ENCODE data around the gene KCTD16.

KCTD16 gene

DNA sequence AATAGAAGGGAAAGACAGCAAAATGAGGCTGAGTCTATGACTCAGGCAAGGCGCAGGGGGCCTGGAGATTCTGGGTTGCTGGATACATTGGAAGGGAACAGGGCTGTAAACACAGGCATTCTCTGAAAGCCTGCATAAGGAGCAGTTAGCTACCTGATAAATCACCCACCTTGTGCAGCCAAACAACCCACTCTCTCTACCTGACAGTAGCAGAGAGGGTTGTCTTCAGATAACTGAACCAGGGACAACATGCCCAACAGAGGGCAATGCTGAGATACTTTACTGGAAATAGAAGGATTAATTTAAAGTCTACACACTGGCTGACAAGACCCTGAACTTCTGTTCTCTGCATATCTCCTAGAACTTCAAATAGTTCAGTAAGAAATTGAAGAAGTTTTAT lies 161.6 kb downstream of the KCTD16 start:
- H3K9me3 ChIP-seq (ENCODE audit: control insufficient read depth, insufficient read depth, low read depth, low read length), result no peaks in the 10 kb centered on the region
- H3K27ac ChIP-seq (ENCODE audit: extremely low read depth, low read depth, low read length), result no peak overlapping the region
- TF ChIP-seq ZNF24 (tag by site-specific recombination; IDR thresholded peaks at IDR 0.05) (no peak), BCL11B (tag by site-specific recombination; IDR thresholded peaks at IDR 0.05; ENCODE audit: low read depth) (no peak), ZNF16 (tag by site-specific recombination; IDR thresholded peaks at IDR 0.05; ENCODE audit: low read depth) (no peak), ZNF248 (tag by site-specific recombination; IDR thresholded peaks at IDR 0.05) (no peak)
- CTCF ChIA-PET, result interaction anchor here (0.7 to 0.8 kb wide), 3 partner anchors 92 to 1569 kb away, joined by 3 to 4 read pairs (median 3); no protein-coding TSS in a partner anchor
- no peak overlapping the region for H3K4me3 ChIP-seq (ENCODE audit: low read depth, low read length)
- no peaks in the 10 kb centered on the region for H3K36me3 ChIP-seq (ENCODE audit: control insufficient read depth in 2 of 2, insufficient read depth in 1 of 2, low read length in 2 of 2)
- POLR2A ChIA-PET, result no interaction called here
- no peaks in the 10 kb centered on the region for H3K4me1 ChIP-seq (ENCODE audit: control insufficient read depth, insufficient read depth, low read length)

DNA sequence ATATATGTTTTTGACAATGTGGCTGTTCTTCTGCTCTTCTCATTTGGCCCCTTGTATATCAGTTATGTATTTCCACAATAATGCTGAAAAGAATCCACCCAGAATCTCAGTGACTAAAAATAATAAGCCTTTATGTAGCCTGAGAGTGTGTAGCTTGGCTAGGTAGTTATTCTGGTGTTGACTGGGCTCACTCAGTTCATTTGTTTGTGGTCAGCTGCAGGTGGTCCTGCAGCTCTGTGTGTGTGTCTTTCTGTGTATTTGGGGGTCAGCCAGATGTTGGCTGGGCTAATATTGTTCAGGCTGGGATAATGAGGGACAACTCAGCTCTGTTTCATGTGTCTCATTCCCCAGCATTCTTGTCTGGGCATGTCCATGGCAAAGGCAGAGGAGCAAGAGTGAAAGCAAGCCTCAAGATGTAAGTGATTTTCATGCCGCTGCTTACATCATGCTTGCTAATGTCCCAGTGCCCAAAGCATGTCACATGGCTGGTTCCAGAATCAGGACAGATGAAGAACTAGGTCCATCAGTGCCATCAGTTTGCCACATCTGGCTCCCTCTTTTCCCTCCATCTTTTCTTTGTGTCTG lies 162.8 kb downstream of the KCTD16 start:
- Histone ChIP-seq H3K27ac (ENCODE audit: extremely low read depth, low read depth, low read length) (no peak overlapping the region), H3K4me3 (ENCODE audit: low read depth, low read length) (no peak overlapping the region), H3K36me3 (ENCODE audit: control insufficient read depth in 2 of 2, insufficient read depth in 1 of 2, low read length in 2 of 2) (no peaks in the 10 kb centered on the region), H3K4me1 (ENCODE audit: control insufficient read depth, insufficient read depth, low read length) (no peaks in the 10 kb centered on the region), H3K9me3 (ENCODE audit: control insufficient read depth, insufficient read depth, low read depth, low read length) (no peaks in the 10 kb centered on the region)
- CTCF ChIA-PET, result interaction anchor here (0.8 kb wide), 1 partner anchor 93 kb away, joined by 3 read pairs; no protein-coding TSS in a partner anchor
- TF ChIP-seq, protein P1, sequence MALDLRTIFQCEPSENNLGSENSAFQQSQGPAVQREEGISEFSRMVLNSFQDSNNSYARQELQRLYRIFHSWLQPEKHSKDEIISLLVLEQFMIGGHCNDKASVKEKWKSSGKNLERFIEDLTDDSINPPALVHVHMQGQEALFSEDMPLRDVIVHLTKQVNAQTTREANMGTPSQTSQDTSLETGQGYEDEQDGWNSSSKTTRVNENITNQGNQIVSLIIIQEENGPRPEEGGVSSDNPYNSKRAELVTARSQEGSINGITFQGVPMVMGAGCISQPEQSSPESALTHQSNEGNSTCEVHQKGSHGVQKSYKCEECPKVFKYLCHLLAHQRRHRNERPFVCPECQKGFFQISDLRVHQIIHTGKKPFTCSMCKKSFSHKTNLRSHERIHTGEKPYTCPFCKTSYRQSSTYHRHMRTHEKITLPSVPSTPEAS (tag by site-specific recombination; IDR thresholded peaks at IDR 0.05), result no peak
- TF ChIP-seq INSM2 (tag by site-specific recombination; IDR thresholded peaks at IDR 0.05) (no peak), HOXA7 (CRISPR knock-in tag; IDR thresholded peaks at IDR 0.05; ENCODE audit: borderline replicate concordance) (no peak), IKZF3 (tag by site-specific recombination; IDR thresholded peaks at IDR 0.05) (no peak), ZFP41 (tag by site-specific recombination; IDR thresholded peaks at IDR 0.05; ENCODE audit: borderline replicate concordance) (no peak), TCF7L2 (IDR thresholded peaks at IDR 0.05; ENCODE audit: borderline replicate concordance, low read depth, low read length) (no peak), ZNF664 (tag by site-specific recombination; IDR thresholded peaks at IDR 0.05) (no peak), ZNF837 (tag by site-specific recombination; IDR thresholded peaks at IDR 0.05) (no peak), ZNF624 (tag by site-specific recombination; IDR thresholded peaks at IDR 0.05) (no peak), ZNF600 (tag by site-specific recombination; IDR thresholded peaks at IDR 0.05) (no peak), GLI4 (tag by site-specific recombination; IDR thresholded peaks at IDR 0.05) (no peak)
- TF ChIP-seq, protein P2, sequence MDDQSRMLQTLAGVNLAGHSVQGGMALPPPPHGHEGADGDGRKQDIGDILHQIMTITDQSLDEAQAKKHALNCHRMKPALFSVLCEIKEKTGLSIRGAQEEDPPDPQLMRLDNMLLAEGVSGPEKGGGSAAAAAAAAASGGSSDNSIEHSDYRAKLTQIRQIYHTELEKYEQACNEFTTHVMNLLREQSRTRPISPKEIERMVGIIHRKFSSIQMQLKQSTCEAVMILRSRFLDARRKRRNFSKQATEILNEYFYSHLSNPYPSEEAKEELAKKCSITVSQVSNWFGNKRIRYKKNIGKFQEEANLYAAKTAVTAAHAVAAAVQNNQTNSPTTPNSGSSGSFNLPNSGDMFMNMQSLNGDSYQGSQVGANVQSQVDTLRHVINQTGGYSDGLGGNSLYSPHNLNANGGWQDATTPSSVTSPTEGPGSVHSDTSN (CRISPR knock-in tag; IDR thresholded peaks at IDR 0.05), result no peak
- POLR2A ChIA-PET, result no interaction called here

DNA sequence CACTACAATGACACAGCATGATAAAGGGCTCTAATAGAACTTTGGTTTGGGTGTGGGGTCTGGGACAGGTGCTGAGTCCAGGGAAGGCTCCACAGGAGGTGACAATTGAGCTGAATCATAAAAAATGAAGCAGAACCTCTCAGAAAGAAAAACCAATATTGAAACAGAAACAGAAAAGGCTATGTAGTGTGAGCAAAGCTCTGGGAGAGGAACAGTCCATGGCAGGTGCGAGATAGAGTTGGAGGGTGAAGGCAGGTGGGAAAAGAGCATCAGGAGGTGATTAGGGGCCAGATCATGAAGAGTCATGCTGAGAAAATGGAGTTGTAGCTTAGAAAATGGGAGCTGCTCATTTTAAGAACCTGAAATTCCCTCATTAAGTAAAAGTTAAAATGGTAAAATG lies 164.9 kb downstream of the KCTD16 start:
- Histone ChIP-seq H3K9me3 (ENCODE audit: control insufficient read depth, insufficient read depth, low read depth, low read length) (no peaks in the 10 kb centered on the region), H3K36me3 (ENCODE audit: control insufficient read depth in 2 of 2, insufficient read depth in 1 of 2, low read length in 2 of 2) (no peaks in the 10 kb centered on the region), H3K27ac (ENCODE audit: extremely low read depth, low read depth, low read length) (no peak overlapping the region), H3K4me1 (ENCODE audit: control insufficient read depth, insufficient read depth, low read length) (no peaks in the 10 kb centered on the region), H3K4me3 (ENCODE audit: low read depth, low read length) (no peak overlapping the region)
- no peak for TF ChIP-seq ZBTB20 (tag by site-specific recombination; IDR thresholded peaks at IDR 0.05)
- TF ChIP-seq, protein P3, sequence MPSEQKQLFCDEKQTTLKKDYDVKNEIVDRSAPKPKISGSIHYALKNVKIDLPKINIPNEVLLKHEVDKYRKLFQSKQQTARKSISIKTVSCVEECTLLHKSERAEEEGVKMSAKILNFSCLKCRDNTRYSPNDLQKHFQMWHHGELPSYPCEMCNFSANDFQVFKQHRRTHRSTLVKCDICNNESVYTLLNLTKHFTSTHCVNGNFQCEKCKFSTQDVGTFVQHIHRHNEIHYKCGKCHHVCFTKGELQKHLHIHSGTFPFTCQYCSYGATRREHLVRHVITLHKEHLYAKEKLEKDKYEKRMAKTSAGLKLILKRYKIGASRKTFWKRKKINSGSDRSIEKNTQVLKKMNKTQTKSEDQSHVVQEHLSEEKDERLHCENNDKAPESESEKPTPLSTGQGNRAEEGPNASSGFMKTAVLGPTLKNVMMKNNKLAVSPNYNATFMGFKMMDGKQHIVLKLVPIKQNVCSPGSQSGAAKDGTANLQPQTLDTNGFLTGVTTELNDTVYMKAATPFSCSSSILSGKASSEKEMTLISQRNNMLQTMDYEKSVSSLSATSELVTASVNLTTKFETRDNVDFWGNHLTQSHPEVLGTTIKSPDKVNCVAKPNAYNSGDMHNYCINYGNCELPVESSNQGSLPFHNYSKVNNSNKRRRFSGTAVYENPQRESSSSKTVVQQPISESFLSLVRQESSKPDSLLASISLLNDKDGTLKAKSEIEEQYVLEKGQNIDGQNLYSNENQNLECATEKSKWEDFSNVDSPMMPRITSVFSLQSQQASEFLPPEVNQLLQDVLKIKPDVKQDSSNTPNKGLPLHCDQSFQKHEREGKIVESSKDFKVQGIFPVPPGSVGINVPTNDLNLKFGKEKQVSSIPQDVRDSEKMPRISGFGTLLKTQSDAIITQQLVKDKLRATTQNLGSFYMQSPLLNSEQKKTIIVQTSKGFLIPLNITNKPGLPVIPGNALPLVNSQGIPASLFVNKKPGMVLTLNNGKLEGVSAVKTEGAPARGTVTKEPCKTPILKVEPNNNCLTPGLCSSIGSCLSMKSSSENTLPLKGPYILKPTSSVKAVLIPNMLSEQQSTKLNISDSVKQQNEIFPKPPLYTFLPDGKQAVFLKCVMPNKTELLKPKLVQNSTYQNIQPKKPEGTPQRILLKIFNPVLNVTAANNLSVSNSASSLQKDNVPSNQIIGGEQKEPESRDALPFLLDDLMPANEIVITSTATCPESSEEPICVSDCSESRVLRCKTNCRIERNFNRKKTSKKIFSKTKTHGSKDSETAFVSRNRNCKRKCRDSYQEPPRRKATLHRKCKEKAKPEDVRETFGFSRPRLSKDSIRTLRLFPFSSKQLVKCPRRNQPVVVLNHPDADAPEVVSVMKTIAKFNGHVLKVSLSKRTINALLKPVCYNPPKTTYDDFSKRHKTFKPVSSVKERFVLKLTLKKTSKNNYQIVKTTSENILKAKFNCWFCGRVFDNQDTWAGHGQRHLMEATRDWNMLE (tag by site-specific recombination; conservative IDR thresholded peaks at IDR 0.05; ENCODE audit: low read depth), result no peak
- no peak for TF ChIP-seq BCL6B (tag by site-specific recombination; IDR thresholded peaks at IDR 0.05)
- TF ChIP-seq ZBTB7A (tag by site-specific recombination; IDR thresholded peaks at IDR 0.05; ENCODE audit: low read depth), result no peak
- POLR2A ChIA-PET, result no interaction called here
- CTCF ChIA-PET, result interaction anchor here (0.7 kb wide), 1 partner anchor 658 kb away, joined by 3 read pairs; no protein-coding TSS in a partner anchor
